ENCODE measurements around the gene ATXN10.

- TF ChIP-seq EZH2phosphoT487 (IDR thresholded peaks at IDR 0.05; ENCODE audit: borderline replicate concordance), result no peak
- TF ChIP-seq, protein P1, sequence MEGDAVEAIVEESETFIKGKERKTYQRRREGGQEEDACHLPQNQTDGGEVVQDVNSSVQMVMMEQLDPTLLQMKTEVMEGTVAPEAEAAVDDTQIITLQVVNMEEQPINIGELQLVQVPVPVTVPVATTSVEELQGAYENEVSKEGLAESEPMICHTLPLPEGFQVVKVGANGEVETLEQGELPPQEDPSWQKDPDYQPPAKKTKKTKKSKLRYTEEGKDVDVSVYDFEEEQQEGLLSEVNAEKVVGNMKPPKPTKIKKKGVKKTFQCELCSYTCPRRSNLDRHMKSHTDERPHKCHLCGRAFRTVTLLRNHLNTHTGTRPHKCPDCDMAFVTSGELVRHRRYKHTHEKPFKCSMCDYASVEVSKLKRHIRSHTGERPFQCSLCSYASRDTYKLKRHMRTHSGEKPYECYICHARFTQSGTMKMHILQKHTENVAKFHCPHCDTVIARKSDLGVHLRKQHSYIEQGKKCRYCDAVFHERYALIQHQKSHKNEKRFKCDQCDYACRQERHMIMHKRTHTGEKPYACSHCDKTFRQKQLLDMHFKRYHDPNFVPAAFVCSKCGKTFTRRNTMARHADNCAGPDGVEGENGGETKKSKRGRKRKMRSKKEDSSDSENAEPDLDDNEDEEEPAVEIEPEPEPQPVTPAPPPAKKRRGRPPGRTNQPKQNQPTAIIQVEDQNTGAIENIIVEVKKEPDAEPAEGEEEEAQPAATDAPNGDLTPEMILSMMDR (conservative IDR thresholded peaks at IDR 0.05; ENCODE audit: low read length), result no peak
These were observed 91.6 kb downstream of the ATXN10 start for GRCh38 chr22:45763236-45763624.
